ENCODE data around the gene HIVEP2.

- no peak for TF ChIP-seq POLR2A (IDR thresholded peaks at IDR 0.05; ENCODE audit: low read length)
- no peak for TF ChIP-seq GATA1 (IDR thresholded peaks at IDR 0.05; ENCODE audit: low read depth, low read length)
Observed at GRCh38 chr6:142721215-142721920, 223.6 kb downstream of the HIVEP2 start.

Data from erythroblast (primary cell).